ENCODE measurements around the gene MYL4. TPM values are rescaled to one million over a fixed set of nuclear protein-coding genes. Genes with fewer than 3 reads are reported as not detected.

MYL4 gene
- total and polyA plus RNA-seq, 4 donors: 0.49 to 9.0 (median 0.56) TPM

- Histone ChIP-seq H3K9ac (ENCODE audit: insufficient read depth in 1 of 2, low read length in 2 of 2) (no peak overlapping the region), H3K4me1 (ENCODE audit: control insufficient read depth in 5 of 5, insufficient read depth in 5 of 5, low read length in 5 of 5) (peaks cover 0 to 4% (median 0%) of the 10 kb centered on the region in 5 donors), H3K27me3 (ENCODE audit: control insufficient read depth in 3 of 3, insufficient read depth in 3 of 3, low read length in 2 of 3) (peaks cover 0 to 6% (median 0%) of the 10 kb centered on the region in 3 donors), H3K36me3 (ENCODE audit: control insufficient read depth in 4 of 4, insufficient read depth in 4 of 4, low read length in 4 of 4) (no peaks in the 10 kb centered on the region), H3K9me3 (ENCODE audit: control insufficient read depth in 4 of 4, insufficient read depth in 3 of 4, low read length in 3 of 4) (no peaks in the 10 kb centered on the region), H3K4me3 (no peak overlapping the region), H3K27ac (ENCODE audit: low read depth in 1 of 2, low read length in 1 of 2) (no peak overlapping the region)
- WGBS, 2 donors: 89 to 93% methylated on average over 10 of the region's 10 CpGs
- ATAC-seq (ENCODE audit: insufficient read depth, low FRiP score): no peak
- no peak for DNase-seq
- TF ChIP-seq, protein P1, sequence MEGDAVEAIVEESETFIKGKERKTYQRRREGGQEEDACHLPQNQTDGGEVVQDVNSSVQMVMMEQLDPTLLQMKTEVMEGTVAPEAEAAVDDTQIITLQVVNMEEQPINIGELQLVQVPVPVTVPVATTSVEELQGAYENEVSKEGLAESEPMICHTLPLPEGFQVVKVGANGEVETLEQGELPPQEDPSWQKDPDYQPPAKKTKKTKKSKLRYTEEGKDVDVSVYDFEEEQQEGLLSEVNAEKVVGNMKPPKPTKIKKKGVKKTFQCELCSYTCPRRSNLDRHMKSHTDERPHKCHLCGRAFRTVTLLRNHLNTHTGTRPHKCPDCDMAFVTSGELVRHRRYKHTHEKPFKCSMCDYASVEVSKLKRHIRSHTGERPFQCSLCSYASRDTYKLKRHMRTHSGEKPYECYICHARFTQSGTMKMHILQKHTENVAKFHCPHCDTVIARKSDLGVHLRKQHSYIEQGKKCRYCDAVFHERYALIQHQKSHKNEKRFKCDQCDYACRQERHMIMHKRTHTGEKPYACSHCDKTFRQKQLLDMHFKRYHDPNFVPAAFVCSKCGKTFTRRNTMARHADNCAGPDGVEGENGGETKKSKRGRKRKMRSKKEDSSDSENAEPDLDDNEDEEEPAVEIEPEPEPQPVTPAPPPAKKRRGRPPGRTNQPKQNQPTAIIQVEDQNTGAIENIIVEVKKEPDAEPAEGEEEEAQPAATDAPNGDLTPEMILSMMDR (IDR thresholded peaks at IDR 0.05; ENCODE audit: control extremely low read depth, extremely low read depth): no peak
These were observed 21.7 kb downstream of the MYL4 start for GRCh38 chr17:47230864-47231263.

DNA sequence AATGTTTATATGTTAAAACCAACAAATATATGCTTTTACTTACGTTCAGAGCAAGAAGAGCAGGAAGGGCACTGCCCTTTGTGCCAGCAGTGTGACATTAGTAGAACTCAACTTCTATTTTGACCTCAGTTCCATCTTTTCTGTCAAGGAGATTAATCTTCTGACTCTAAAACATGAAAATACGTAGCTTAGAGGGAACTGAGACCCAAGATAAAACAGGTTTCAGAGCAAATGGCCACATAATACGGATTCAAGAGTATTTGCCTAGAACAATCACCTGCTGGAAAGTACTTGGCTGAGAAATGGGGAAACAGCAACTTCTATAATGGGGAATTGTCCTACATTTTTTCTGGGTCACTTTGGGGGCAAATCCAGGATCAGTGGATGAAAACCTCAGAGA is 22.2 kb downstream of the MYL4 start:
- Histone ChIP-seq H3K27ac (ENCODE audit: low read depth in 1 of 2, low read length in 1 of 2) (no peak overlapping the region), H3K4me3 (no peak overlapping the region), H3K9me3 (ENCODE audit: control insufficient read depth in 4 of 4, insufficient read depth in 3 of 4, low read length in 3 of 4) (no peaks in the 10 kb centered on the region), H3K27me3 (ENCODE audit: control insufficient read depth in 3 of 3, insufficient read depth in 3 of 3, low read length in 2 of 3) (peaks cover 0 to 6% (median 0%) of the 10 kb centered on the region in 3 donors), H3K36me3 (ENCODE audit: control insufficient read depth in 4 of 4, insufficient read depth in 4 of 4, low read length in 4 of 4) (no peaks in the 10 kb centered on the region), H3K4me1 (ENCODE audit: control insufficient read depth in 5 of 5, insufficient read depth in 5 of 5, low read length in 5 of 5) (peaks cover 0 to 4% (median 0%) of the 10 kb centered on the region in 5 donors), H3K9ac (ENCODE audit: insufficient read depth in 1 of 2, low read length in 2 of 2) (no peak overlapping the region)
- TF ChIP-seq, protein P1 (IDR thresholded peaks at IDR 0.05; ENCODE audit: control extremely low read depth, extremely low read depth): no peak
- no peak for ATAC-seq (ENCODE audit: insufficient read depth, low FRiP score)
- no peak for DNase-seq
- 74 to 82% methylated on average over 3 of the region's 3 CpGs for WGBS, 2 donors

DNA sequence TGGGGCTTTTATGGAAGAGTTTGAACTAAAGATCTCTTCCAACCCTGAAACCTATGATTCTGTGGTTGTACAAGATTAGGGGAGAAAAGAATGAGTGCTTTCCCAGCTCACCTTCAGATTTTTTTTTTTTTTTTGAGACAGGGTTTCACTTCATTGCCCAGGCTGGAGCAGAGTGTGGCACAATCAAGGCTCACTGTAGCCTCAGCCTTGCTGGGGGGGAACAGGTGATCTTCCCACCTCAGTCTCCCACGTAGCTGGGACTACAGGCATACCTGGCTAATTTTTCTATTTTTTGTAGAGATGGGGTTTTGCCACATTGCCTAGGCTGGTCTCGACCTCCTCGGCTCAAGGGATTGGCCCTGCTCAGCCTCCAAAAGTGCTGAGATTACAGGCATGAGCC is 22.7 kb downstream of the MYL4 start:
- H3K4me1 ChIP-seq (ENCODE audit: control insufficient read depth in 5 of 5, insufficient read depth in 5 of 5, low read length in 5 of 5): peaks cover 0 to 4% (median 0%) of the 10 kb centered on the region in 5 donors
- no peak for ATAC-seq (ENCODE audit: insufficient read depth, low FRiP score)
- no peak overlapping the region for H3K9ac ChIP-seq (ENCODE audit: insufficient read depth in 1 of 2, low read length in 2 of 2)
- no peaks in the 10 kb centered on the region for H3K36me3 ChIP-seq (ENCODE audit: control insufficient read depth in 4 of 4, insufficient read depth in 4 of 4, low read length in 4 of 4)
- H3K4me3 ChIP-seq: no peak overlapping the region
- no peaks in the 10 kb centered on the region for H3K9me3 ChIP-seq (ENCODE audit: control insufficient read depth in 4 of 4, insufficient read depth in 3 of 4, low read length in 3 of 4)
- no peak for DNase-seq
- peaks cover 0 to 6% (median 0%) of the 10 kb centered on the region in 3 donors for H3K27me3 ChIP-seq (ENCODE audit: control insufficient read depth in 3 of 3, insufficient read depth in 3 of 3, low read length in 2 of 3)
- WGBS, 2 donors: 88 to 93% methylated on average over 3 of the region's 3 CpGs
- H3K27ac ChIP-seq (ENCODE audit: low read depth in 1 of 2, low read length in 1 of 2): no peak overlapping the region
- TF ChIP-seq, protein P1 (IDR thresholded peaks at IDR 0.05; ENCODE audit: control extremely low read depth, extremely low read depth): no peak

- TF ChIP-seq, protein P1 (IDR thresholded peaks at IDR 0.05; ENCODE audit: control extremely low read depth, extremely low read depth): no peak
- no peak overlapping the region for H3K27ac ChIP-seq (ENCODE audit: low read depth in 1 of 2, low read length in 1 of 2)
- peaks cover 0 to 6% (median 0%) of the 10 kb centered on the region in 3 donors for H3K27me3 ChIP-seq (ENCODE audit: control insufficient read depth in 3 of 3, insufficient read depth in 3 of 3, low read length in 2 of 3)
- no peak for DNase-seq
- no peak for ATAC-seq (ENCODE audit: insufficient read depth, low FRiP score)
- no peak overlapping the region for H3K4me3 ChIP-seq
- WGBS, 2 donors: 94 to 95% methylated on average over 2 of the region's 2 CpGs
- no peak overlapping the region for H3K9ac ChIP-seq (ENCODE audit: insufficient read depth in 1 of 2, low read length in 2 of 2)
- H3K9me3 ChIP-seq (ENCODE audit: control insufficient read depth in 4 of 4, insufficient read depth in 3 of 4, low read length in 3 of 4): no peaks in the 10 kb centered on the region
- peaks cover 0 to 4% (median 0%) of the 10 kb centered on the region in 5 donors for H3K4me1 ChIP-seq (ENCODE audit: control insufficient read depth in 5 of 5, insufficient read depth in 5 of 5, low read length in 5 of 5)
- no peaks in the 10 kb centered on the region for H3K36me3 ChIP-seq (ENCODE audit: control insufficient read depth in 4 of 4, insufficient read depth in 4 of 4, low read length in 4 of 4)
These were observed 23.3 kb downstream of the MYL4 start for GRCh38 chr17:47232465-47232864.

All from lung (tissue), 12 donors.